ENCODE measurements around the gene PAXX. TPM values are rescaled to one million over a fixed set of nuclear protein-coding genes. Genes with fewer than 3 reads are reported as not detected.
A peak's percentile ranks its signal among the peaks of the same experiment; 100 is the strongest.

Gene PAXX
- total RNA-seq, 1 experiment from 2014 or later, result 44.1 TPM

DNA sequence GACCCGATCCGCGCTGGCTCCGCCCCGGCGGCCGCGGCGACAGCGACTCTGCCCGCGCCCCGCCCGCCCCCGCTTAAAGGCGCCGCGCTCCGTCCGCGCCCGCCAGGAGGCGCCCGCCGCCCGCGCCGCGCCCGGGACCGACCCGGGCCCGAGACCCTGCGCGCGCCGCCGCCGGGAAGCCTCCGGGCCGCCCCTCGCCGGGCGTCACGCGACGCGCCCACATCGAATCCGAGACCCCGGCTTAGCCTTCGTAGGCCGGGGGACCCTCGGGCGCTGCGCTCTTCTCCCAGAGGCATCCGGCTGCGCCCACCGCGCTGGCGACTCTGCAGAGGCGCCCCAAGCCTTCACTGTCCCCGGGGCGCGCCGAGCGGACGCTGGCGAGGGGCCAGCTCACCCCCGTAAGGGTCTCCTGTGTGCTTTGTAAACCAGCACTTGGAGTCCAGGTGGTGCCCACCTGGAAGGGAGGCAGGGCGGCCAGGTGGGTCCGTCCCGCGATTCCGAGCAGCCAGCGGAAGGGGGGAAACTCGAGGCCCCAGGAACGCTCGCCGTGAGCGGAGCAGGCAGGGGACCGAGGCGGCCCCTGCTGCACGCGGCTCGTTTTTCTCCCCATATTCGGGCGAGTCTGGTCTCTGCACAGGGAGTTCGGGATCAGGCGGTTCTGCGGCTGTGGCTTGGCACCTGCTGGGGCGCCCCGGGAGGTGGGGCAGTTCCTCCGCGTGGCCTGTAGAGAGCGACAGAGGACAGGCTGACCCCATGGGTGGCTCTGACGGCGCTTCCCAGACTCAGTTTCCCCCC lies 36.2 kb downstream of the PAXX start (continued):
- TF ChIP-seq HMGXB4 (CRISPR knock-in tag; IDR thresholded peaks at IDR 0.05) (peak; percentile 70; the same call in 1 of the 2 replicates), AR (CRISPR knock-in tag; IDR thresholded peaks at IDR 0.05) (no peak), TP53 (CRISPR knock-in tag; IDR thresholded peaks at IDR 0.05) (no peak), CBFB (CRISPR knock-in tag; IDR thresholded peaks at IDR 0.05; ENCODE audit: low read depth) (no peak), MAX (CRISPR knock-in tag; IDR thresholded peaks at IDR 0.05) (0 out of 2 replicates have a peak, but pooled peaks have one; percentile 12), ARID4B (CRISPR knock-in tag; IDR thresholded peaks at IDR 0.05; ENCODE audit: borderline replicate concordance) (no peak), NR1H2 (CRISPR knock-in tag; IDR thresholded peaks at IDR 0.05) (no peak), CDX4 (CRISPR knock-in tag; IDR thresholded peaks at IDR 0.05; ENCODE audit: borderline replicate concordance) (no peak), ATF1 (CRISPR knock-in tag; IDR thresholded peaks at IDR 0.05) (no peak), E2F5 (CRISPR knock-in tag; IDR thresholded peaks at IDR 0.05) (0 out of 2 replicates have a peak, but pooled peaks have one; percentile 24), GTF2I (CRISPR knock-in tag; conservative IDR thresholded peaks at IDR 0.05) (no peak), ZNF263 (CRISPR knock-in tag; IDR thresholded peaks at IDR 0.05; ENCODE audit: low read depth) (no peak), ETV6 (CRISPR knock-in tag; IDR thresholded peaks at IDR 0.05) (no peak), SMAD3 (CRISPR knock-in tag; IDR thresholded peaks at IDR 0.05; ENCODE audit: borderline replicate concordance) (no peak), ZNF671 (CRISPR knock-in tag; IDR thresholded peaks at IDR 0.05) (no peak), TCF7 (CRISPR knock-in tag; IDR thresholded peaks at IDR 0.05; ENCODE audit: low read depth) (no peak)
- TF ChIP-seq, protein P1, sequence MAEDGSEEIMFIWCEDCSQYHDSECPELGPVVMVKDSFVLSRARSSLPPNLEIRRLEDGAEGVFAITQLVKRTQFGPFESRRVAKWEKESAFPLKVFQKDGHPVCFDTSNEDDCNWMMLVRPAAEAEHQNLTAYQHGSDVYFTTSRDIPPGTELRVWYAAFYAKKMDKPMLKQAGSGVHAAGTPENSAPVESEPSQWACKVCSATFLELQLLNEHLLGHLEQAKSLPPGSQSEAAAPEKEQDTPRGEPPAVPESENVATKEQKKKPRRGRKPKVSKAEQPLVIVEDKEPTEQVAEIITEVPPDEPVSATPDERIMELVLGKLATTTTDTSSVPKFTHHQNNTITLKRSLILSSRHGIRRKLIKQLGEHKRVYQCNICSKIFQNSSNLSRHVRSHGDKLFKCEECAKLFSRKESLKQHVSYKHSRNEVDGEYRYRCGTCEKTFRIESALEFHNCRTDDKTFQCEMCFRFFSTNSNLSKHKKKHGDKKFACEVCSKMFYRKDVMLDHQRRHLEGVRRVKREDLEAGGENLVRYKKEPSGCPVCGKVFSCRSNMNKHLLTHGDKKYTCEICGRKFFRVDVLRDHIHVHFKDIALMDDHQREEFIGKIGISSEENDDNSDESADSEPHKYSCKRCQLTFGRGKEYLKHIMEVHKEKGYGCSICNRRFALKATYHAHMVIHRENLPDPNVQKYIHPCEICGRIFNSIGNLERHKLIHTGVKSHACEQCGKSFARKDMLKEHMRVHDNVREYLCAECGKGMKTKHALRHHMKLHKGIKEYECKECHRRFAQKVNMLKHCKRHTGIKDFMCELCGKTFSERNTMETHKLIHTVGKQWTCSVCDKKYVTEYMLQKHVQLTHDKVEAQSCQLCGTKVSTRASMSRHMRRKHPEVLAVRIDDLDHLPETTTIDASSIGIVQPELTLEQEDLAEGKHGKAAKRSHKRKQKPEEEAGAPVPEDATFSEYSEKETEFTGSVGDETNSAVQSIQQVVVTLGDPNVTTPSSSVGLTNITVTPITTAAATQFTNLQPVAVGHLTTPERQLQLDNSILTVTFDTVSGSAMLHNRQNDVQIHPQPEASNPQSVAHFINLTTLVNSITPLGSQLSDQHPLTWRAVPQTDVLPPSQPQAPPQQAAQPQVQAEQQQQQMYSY (CRISPR knock-in tag; IDR thresholded peaks at IDR 0.05), result no peak
- TF ChIP-seq, protein P2, sequence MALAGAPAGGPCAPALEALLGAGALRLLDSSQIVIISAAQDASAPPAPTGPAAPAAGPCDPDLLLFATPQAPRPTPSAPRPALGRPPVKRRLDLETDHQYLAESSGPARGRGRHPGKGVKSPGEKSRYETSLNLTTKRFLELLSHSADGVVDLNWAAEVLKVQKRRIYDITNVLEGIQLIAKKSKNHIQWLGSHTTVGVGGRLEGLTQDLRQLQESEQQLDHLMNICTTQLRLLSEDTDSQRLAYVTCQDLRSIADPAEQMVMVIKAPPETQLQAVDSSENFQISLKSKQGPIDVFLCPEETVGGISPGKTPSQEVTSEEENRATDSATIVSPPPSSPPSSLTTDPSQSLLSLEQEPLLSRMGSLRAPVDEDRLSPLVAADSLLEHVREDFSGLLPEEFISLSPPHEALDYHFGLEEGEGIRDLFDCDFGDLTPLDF (CRISPR knock-in tag; IDR thresholded peaks at IDR 0.05), result no peak
- TF ChIP-seq, protein P3, sequence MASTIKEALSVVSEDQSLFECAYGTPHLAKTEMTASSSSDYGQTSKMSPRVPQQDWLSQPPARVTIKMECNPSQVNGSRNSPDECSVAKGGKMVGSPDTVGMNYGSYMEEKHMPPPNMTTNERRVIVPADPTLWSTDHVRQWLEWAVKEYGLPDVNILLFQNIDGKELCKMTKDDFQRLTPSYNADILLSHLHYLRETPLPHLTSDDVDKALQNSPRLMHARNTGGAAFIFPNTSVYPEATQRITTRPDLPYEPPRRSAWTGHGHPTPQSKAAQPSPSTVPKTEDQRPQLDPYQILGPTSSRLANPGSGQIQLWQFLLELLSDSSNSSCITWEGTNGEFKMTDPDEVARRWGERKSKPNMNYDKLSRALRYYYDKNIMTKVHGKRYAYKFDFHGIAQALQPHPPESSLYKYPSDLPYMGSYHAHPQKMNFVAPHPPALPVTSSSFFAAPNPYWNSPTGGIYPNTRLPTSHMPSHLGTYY (CRISPR knock-in tag; IDR thresholded peaks at IDR 0.05), result no peak

Data from WTC11 (cell line).